AG09319 (cell line): ENCODE measurements around the gene SH3GLB1.
A peak's percentile ranks its signal among the peaks of the same experiment; 100 is the strongest.

Experiments
- DNase-seq: peaks from one replicate; pipeline ENCODE4 v3.0.0-alpha.2; 2010; ENCODE audit warnings: low read depth; ENCODE audit errors: extremely low read depth
- CTCF ChIP-seq: IDR thresholded peaks from 2 replicates; pipeline ENCODE4 v1.5.1; 2011; ENCODE audit warnings: low read depth, mild to moderate bottlenecking, inconsistent platforms, low read length, moderate library complexity

The SH3GLB1 gene

DNA sequence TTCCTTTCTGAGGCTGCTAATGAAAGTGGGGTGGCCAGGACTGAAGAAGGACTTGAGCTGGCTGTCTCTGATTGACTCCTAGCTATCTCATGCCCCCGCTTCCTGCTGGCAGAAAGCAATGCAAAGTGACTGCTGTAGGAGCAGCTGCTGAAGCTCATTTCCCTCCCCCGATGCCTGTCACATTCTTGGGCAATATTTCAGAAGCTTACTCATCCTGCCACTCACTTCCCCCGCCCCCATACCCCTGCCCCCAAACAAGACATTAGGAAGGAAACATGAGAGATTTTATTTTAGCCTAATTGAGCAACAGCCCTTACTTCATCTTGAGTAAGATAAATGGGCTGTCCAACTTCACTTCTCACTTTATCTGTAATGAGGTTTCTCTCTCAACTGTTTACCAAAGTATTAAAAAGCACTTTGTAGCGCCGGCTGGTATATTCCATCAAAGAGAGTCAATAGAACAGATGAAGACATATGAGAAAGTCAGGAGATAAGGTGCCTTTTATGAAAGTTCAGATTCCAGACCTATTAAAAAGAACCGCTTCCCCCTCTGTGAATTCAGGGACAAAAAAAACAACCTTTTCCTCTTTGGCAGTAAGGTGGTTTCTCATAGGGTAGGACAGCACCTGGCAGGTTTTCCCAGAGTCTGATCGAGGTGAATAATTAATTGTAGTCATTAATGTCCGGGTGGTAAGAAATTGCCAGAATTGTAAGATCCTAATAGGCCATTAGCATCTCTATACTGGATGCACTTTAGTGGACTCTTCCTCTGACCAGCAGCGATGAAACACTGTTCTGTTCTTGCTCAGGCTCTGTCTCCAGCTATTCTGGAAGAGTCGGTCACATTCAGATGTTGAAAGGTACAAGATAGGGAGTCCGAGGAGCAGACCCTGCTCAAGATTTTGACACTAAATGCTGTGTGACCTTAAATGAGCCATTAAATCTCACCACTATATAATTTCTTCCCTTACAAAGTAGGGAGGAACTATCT, 70.2 kb downstream of the SH3GLB1 start:
- no peak for TF ChIP-seq CTCF
- DNase-seq = peak; percentile 71

DNA sequence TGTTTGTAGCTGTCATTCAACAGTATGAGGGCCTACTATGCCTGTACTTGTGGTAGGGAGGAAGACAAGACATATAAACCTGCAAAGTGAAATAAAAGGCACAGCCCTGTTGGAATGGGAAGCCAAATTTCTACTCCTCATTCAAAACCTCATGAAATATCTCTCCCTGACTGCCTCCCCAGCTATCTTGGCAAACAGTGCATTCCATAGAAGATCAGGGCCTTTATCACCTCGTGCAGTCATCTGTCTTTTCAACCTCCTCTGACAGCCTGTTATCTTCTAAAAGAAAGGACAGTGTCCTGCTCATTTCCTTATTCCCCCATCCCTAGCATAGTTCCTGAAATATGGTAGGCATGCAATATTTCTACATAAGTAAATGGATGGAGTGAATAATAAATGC, 71.0 kb downstream of the SH3GLB1 start:
- DNase-seq = no peak

GRCh38 chr1:86776108-86776507, 71.7 kb downstream of the SH3GLB1 start:
- no peak for TF ChIP-seq CTCF
- DNase-seq = no peak

More for the DNA sequence above, 71.0 kb downstream of the SH3GLB1 start:
- TF ChIP-seq CTCF = no peak

DNA sequence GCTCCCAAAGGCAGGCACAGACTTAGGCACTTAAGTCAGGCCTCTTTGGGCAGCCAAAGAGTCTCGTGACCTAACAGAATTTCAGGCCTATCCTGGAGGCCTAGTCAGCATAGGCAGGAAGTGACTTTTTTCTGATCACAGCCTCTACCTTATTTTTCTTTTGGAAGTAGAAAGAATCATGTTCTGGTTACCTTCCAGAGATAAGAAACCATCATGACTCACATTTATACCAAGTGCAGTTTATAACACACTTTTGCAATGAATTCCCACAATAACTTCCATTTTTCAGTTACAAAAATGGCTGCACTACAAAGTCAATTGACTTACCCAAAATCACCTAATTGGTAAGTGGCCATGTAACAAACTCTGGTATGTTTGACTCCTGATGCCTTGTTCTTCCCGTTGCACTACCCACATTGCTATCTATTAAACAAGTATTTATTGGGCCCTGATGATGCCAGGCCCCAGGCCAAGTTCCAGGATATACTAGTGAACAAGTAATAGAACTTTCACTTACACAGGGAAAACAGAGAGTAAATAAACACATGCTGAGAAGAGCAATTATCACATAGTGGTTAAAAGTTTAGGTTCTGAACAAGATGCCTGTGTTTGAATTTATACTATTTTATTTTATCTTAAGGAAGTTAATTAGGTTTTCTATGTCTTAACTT, 74.3 kb downstream of the SH3GLB1 start:
- no peak for TF ChIP-seq CTCF
- no peak for DNase-seq

DNA sequence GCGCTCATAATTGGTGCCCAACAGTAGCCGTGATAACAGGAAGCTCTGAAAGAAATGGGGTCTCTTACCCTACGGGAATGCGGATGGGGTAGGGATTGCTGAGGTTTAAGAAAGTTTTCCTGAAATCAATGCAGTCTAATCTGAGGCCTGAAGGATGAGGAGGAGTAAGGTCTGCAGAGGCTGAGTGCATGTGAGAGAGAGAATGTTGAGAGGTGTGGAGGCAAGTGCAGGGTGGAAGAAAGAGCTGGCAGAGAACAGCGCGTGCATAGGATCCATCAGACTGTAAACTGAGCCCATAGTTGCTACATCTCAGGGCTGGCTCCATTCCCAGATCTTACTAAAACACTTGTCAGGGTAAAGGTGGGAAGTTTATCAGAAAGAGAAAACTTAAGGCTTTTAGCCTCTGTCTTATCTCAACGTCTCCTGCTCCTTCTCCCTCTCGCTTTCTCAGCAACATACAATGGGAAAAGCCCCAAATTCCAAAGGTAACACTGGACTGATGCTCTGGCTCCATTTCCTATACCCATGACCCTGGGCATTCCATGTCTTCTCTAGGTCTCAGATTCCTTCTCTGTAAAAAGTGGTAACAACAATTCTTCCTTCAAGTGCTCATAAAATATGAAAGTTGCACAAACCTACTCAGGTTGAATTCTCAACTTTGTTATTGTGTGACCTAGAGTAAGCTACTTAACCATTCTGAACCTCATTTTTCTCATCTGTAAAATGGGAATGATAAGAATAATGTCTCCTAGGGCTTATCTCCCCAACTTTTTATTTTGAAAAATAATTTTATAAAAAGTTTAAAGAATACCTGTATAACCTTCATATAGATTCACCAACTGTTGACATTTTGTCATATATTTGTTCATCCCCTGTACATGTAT, 75.2 kb downstream of the SH3GLB1 start:
- TF ChIP-seq CTCF = no peak
- DNase-seq = peak; percentile 32

GRCh38 chr1:86782482-86782881, 78.1 kb downstream of the SH3GLB1 start:
- DNase-seq = no peak
- TF ChIP-seq CTCF = no peak
